Ovary (tissue), 3 donors: ENCODE data around the gene SHC1.

Experiments
- CTCF ChIP-seq, 3 donors: fragments of 450-650 bp in 2 of 3; fragments of 200-600 bp in 1 of 3; IDR thresholded peaks; one replicate each; pipeline versions ENCODE4 v1.5.1 to v1.8.0; 2016 to 2022; ENCODE audit warnings: antibody characterized with exemption in 3 of 3, mild to moderate bottlenecking in 1 of 3
- EP300 ChIP-seq: sonication (generic); formaldehyde crosslinking; IDR thresholded peaks from one replicate; pipeline ENCODE4 v1.6.1; 2017; ENCODE audit warnings: antibody characterized with exemption
- POLR2A ChIP-seq: fragments of 450-650 bp; IDR thresholded peaks from one replicate; pipeline ENCODE4 v1.6.1; 2017; ENCODE audit warnings: antibody characterized with exemption, mild to moderate bottlenecking, moderate library complexity
- donor health status: DM: no; HTN: no; CAD: no.

DNA sequence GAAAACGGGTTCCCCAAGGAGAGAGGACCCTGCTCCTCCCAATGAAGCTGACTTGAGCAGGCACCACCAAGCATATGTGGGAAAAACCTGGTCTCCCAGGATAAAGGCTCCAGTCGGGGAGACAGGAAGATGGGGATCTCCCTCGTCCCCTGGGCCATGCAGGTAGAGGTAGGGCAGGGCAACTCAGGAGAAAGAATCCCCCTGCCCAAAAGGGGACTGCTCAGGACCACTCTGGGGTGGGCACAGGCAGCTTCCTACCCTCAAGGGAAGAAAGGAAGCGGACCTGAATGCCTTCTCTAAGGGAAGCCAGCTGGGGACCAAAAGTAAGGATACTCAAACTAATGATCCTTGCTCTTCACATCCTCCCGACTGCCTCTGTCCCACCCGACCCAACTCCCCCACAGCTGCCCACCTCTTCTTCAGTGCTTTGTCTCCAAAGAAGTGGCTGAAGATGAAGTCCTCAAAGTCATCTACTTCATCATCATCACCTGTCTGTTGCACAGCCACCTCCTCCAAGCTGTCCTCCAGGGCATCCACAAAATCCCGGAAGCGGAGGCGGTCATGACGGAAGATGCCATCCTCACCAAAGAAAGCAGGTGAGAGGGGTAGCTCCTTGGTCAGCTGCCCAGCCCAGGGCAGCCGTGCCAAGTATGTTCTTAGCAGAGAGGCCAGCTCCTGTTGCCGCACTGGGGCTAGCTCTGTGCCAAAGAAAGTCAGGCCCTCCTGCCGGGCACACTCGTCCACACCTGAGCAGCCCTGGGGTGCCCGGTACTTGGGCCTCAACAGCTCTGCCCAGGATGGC is 25.2 kb downstream of the SHC1 start:
- TF ChIP-seq CTCF (IDR thresholded peaks at IDR 0.05), result no peak
- TF ChIP-seq POLR2A, result no peak
- TF ChIP-seq EP300, result no peak
